Ascending aorta (tissue), 2 donors: ENCODE measurements around the gene SH2D1B. TPM values are rescaled to one million over a fixed set of nuclear protein-coding genes. Genes with fewer than 3 reads are reported as not detected.

Experiments
- DNase-seq, 2 donors: peaks; one replicate each; pipeline ENCODE4 v3.0.0-alpha.2; 2019; ENCODE audit warnings: low spot score in 2 of 2
- H3K27ac ChIP-seq, 2 donors: fragments of 200-600 bp; sonication (generic); one replicate each; pipeline ENCODE4 v1.5.1; 2016 to 2017; ENCODE audit warnings: mild to moderate bottlenecking in 1 of 2
- H3K27me3 ChIP-seq: fragments of 200-600 bp; sonication (generic); one replicate; pipeline ENCODE4 v1.5.1; 2017
- H3K36me3 ChIP-seq, 2 donors: fragments of 200-600 bp; sonication (generic); one replicate each; pipeline ENCODE4 v1.5.1; 2016
- H3K4me1 ChIP-seq, 2 donors: fragments of 200-600 bp; sonication (generic); one replicate each; pipeline ENCODE4 v1.5.1; 2016 to 2017; ENCODE audit warnings: mild to moderate bottlenecking in 1 of 2
- H3K4me3 ChIP-seq, 2 donors: fragments of 200-600 bp; sonication (generic); one replicate each; pipeline ENCODE4 v1.5.1; 2016 to 2017; ENCODE audit warnings: mild to moderate bottlenecking in 1 of 2
- H3K9me3 ChIP-seq, 2 donors: fragments of 200-600 bp; sonication (generic); one replicate each; pipeline ENCODE4 v1.5.1; 2016
- CTCF ChIP-seq, 3 experiments: fragments of 200-600 bp in 2 of 3; fragments of 450-650 bp in 1 of 3; sonication (generic) in 2 of 3; IDR thresholded peaks; one replicate each; pipeline ENCODE4 v1.5.1; 2016 to 2019; ENCODE audit warnings: antibody characterized with exemption in 3 of 3, mild to moderate bottlenecking in 1 of 3, moderate library complexity in 1 of 3
- intact Hi-C: fragments of 100-400 bp; cut with DNase I; formaldehyde crosslinking; loops from one replicate; pipeline ENCODE4 v1.15.1; 2023
- total RNA-seq: library from RNA; depleted of rRNA; stranded (reverse); fragments of >200 nt; gene quantifications from one replicate; pipeline ENCODE4 v1.1.0, GENCODE V29; 2016

Gene SH2D1B
- total RNA-seq, 1 donor from 2014 or later: not detected

- Histone ChIP-seq H3K27me3 (no peaks in the 10 kb centered on the region), H3K4me1 (no peaks in the 10 kb centered on the region), H3K4me3 (no peak overlapping the region), H3K27ac (no peak overlapping the region), H3K36me3 (peaks cover 0 to 9% of the 10 kb centered on the region in 2 donors), H3K9me3 (no peaks in the 10 kb centered on the region)
- intact Hi-C loops: no loop called here
- no peak for DNase-seq
- no peak for TF ChIP-seq CTCF (IDR thresholded peaks at IDR 0.05)
These were observed 26.7 kb downstream of the SH2D1B start for GRCh38 chr1:162385280-162385623.

GRCh38 chr1:162384601-162385279, 27.2 kb downstream of the SH2D1B start:
- H3K36me3 ChIP-seq: peaks cover 0 to 9% of the 10 kb centered on the region in 2 donors
- no peaks in the 10 kb centered on the region for H3K27me3 ChIP-seq
- no peaks in the 10 kb centered on the region for H3K4me1 ChIP-seq
- H3K9me3 ChIP-seq: no peaks in the 10 kb centered on the region
- H3K4me3 ChIP-seq: no peak overlapping the region
- no peak for TF ChIP-seq CTCF (IDR thresholded peaks at IDR 0.05)
- DNase-seq: no peak
- intact Hi-C loops: no loop called here
- H3K27ac ChIP-seq: no peak overlapping the region

- Histone ChIP-seq H3K27me3 (no peaks in the 10 kb centered on the region), H3K4me3 (no peak overlapping the region), H3K27ac (no peak overlapping the region), H3K4me1 (no peaks in the 10 kb centered on the region), H3K9me3 (no peaks in the 10 kb centered on the region), H3K36me3 (peaks cover 0 to 9% of the 10 kb centered on the region in 2 donors)
- TF ChIP-seq CTCF (IDR thresholded peaks at IDR 0.05): no peak
- DNase-seq: no peak
- intact Hi-C loops: no loop called here
These were observed 27.8 kb downstream of the SH2D1B start for GRCh38 chr1:162384116-162384515.

- H3K27ac ChIP-seq: no peak overlapping the region
- intact Hi-C loops: no loop called here
- peaks cover 0 to 9% of the 10 kb centered on the region in 2 donors for H3K36me3 ChIP-seq
- TF ChIP-seq CTCF (IDR thresholded peaks at IDR 0.05): no peak
- H3K9me3 ChIP-seq: no peaks in the 10 kb centered on the region
- H3K27me3 ChIP-seq: no peaks in the 10 kb centered on the region
- H3K4me1 ChIP-seq: no peaks in the 10 kb centered on the region
- DNase-seq: no peak
- no peak overlapping the region for H3K4me3 ChIP-seq
These were observed 28.4 kb downstream of the SH2D1B start for GRCh38 chr1:162383516-162383915.

GRCh38 chr1:162383091-162383490, 28.8 kb downstream of the SH2D1B start:
- Histone ChIP-seq H3K36me3 (peaks cover 0 to 9% of the 10 kb centered on the region in 2 donors), H3K4me1 (no peaks in the 10 kb centered on the region), H3K9me3 (no peaks in the 10 kb centered on the region), H3K27me3 (no peaks in the 10 kb centered on the region), H3K27ac (no peak overlapping the region), H3K4me3 (no peak overlapping the region)
- no peak for TF ChIP-seq CTCF (IDR thresholded peaks at IDR 0.05)
- intact Hi-C loops: no loop called here
- DNase-seq: no peak
